DOHH2 (cell line): Measurements from ENCODE around the gene TMOD2.

Source experiments
- H3F3A ChIP-seq: fragments of 200-600 bp; sonication (generic), shearing (Covaris generic); 2 replicates; pipeline ENCODE4 v1.6.0; 2016; ENCODE audit warnings: antibody characterized with exemption, mild to moderate bottlenecking; ENCODE audit not compliant: control insufficient read depth, insufficient read depth
- H3K27ac ChIP-seq: fragments of 200-600 bp; sonication (generic); 2 replicates; pipeline ENCODE4 v1.5.1; 2014; ENCODE audit warnings: low read depth, mild to moderate bottlenecking, low read length, moderate library complexity
- H3K27me3 ChIP-seq: fragments of 200-600 bp; sonication (generic); 2 replicates; pipeline ENCODE4 v1.6.1; 2014; ENCODE audit warnings: mild to moderate bottlenecking, low read length, mixed read lengths; ENCODE audit not compliant: control insufficient read depth
- H3K36me3 ChIP-seq: fragments of 200-600 bp; sonication (generic); 2 replicates; pipeline ENCODE4 v1.6.1; 2014; ENCODE audit warnings: mild to moderate bottlenecking, low read length, moderate library complexity, mixed read lengths; ENCODE audit not compliant: control insufficient read depth
- H3K4me1 ChIP-seq: fragments of 200-600 bp; sonication (generic); 2 replicates; pipeline ENCODE4 v1.6.1; 2014; ENCODE audit warnings: mild to moderate bottlenecking, low read length, mixed read lengths; ENCODE audit not compliant: control insufficient read depth
- H3K4me2 ChIP-seq: fragments of 200-600 bp; sonication (generic); 2 replicates; pipeline ENCODE4 v1.6.0; 2014; ENCODE audit warnings: mild to moderate bottlenecking, low read length, moderate library complexity
- H3K4me3 ChIP-seq: fragments of 200-600 bp; sonication (generic); 2 replicates; pipeline ENCODE4 v1.5.1; 2014; ENCODE audit warnings: mild to moderate bottlenecking, low read length, mixed read lengths
- H3K79me2 ChIP-seq: fragments of 200-600 bp; sonication (generic); 2 replicates; pipeline ENCODE4 v1.6.1; 2014; ENCODE audit warnings: mild to moderate bottlenecking, low read length, mixed read lengths; ENCODE audit not compliant: control insufficient read depth
- H3K9me2 ChIP-seq: fragments of 200-600 bp; sonication (generic); replicated peaks from 2 replicates; pipeline ENCODE4 v1.6.1; 2014; ENCODE audit warnings: mild to moderate bottlenecking, low read length, mixed read lengths; ENCODE audit not compliant: control insufficient read depth
- H3K9me3 ChIP-seq: fragments of 200-600 bp; sonication (generic); 2 replicates; pipeline ENCODE4 v1.6.1; 2014; ENCODE audit warnings: antibody characterized with exemption, low read length, mixed read lengths; ENCODE audit not compliant: control insufficient read depth, insufficient read depth
- H4K20me1 ChIP-seq: fragments of 200-600 bp; sonication (generic); 2 replicates; pipeline ENCODE4 v1.6.0; 2014; ENCODE audit warnings: low read depth, mild to moderate bottlenecking, antibody characterized with exemption, low read length, moderate library complexity; ENCODE audit not compliant: control insufficient read depth, insufficient read depth
- CTCF ChIP-seq: fragments of 200-600 bp; sonication (generic); IDR thresholded peaks from one replicate; pipeline ENCODE4 v1.5.1; 2014; ENCODE audit warnings: antibody characterized with exemption, mild to moderate bottlenecking, low read depth, low read length; ENCODE audit not compliant: poor library complexity, severe bottlenecking
- EZH2phosphoT487 ChIP-seq: fragments of 200-600 bp; sonication (generic); IDR thresholded peaks from 2 replicates; pipeline ENCODE4 v1.6.1; 2017; ENCODE audit warnings: borderline replicate concordance, mild to moderate bottlenecking, antibody characterized with exemption, low read length, moderate library complexity, mixed read lengths

TMOD2 gene

GRCh38 chr15:51842265-51842664 lies 90.9 kb downstream of the TMOD2 start:
- Histone ChIP-seq H3F3A (no peaks in the 10 kb centered on the region), H3K27me3 (no peaks in the 10 kb centered on the region), H3K4me2 (no peak overlapping the region), H3K27ac (no peak overlapping the region), H3K36me3 (no peaks in the 10 kb centered on the region), H3K9me3 (no peaks in the 10 kb centered on the region), H4K20me1 (peaks cover 16% of the 10 kb centered on the region; the same call in 1 of the 2 replicates), H3K4me3 (no peak overlapping the region), H3K9me2 (no peaks in the 10 kb centered on the region), H3K4me1 (peaks cover 40% of the 10 kb centered on the region), H3K79me2 (peaks cover 96% of the 10 kb centered on the region)
- no peak for TF ChIP-seq CTCF
- TF ChIP-seq EZH2phosphoT487, result no peak

- no peaks in the 10 kb centered on the region for H3K9me3 ChIP-seq
- H3K9me2 ChIP-seq, result no peaks in the 10 kb centered on the region
- TF ChIP-seq EZH2phosphoT487 (no peak), CTCF (no peak)
- peaks cover 31% of the 10 kb centered on the region for H3K4me1 ChIP-seq
- H3K79me2 ChIP-seq, result peaks cover 95% of the 10 kb centered on the region
- H3K4me2 ChIP-seq, result peak overlapping the region; percentile 30
- peaks cover 13% of the 10 kb centered on the region; the same call in 1 of the 2 replicates for H4K20me1 ChIP-seq
- no peaks in the 10 kb centered on the region for H3F3A ChIP-seq
- no peaks in the 10 kb centered on the region for H3K36me3 ChIP-seq
- no peak overlapping the region for H3K27ac ChIP-seq
- H3K4me3 ChIP-seq, result peak overlapping the region; percentile 10; the same call in 1 of the 2 replicates
- no peaks in the 10 kb centered on the region for H3K27me3 ChIP-seq
These were observed 91.7 kb downstream of the TMOD2 start for GRCh38 chr15:51842852-51843737.

- no peaks in the 10 kb centered on the region for H3F3A ChIP-seq
- H4K20me1 ChIP-seq, result peaks cover 13% of the 10 kb centered on the region; the same call in 1 of the 2 replicates
- H3K79me2 ChIP-seq, result peaks cover 93% of the 10 kb centered on the region
- H3K27ac ChIP-seq, result no peak overlapping the region
- no peaks in the 10 kb centered on the region for H3K9me2 ChIP-seq
- no peaks in the 10 kb centered on the region for H3K36me3 ChIP-seq
- H3K4me2 ChIP-seq, result no peak overlapping the region
- H3K9me3 ChIP-seq, result no peaks in the 10 kb centered on the region
- H3K4me3 ChIP-seq, result no peak overlapping the region
- H3K4me1 ChIP-seq, result peaks cover 22% of the 10 kb centered on the region
- no peaks in the 10 kb centered on the region for H3K27me3 ChIP-seq
- TF ChIP-seq EZH2phosphoT487, result no peak
- TF ChIP-seq CTCF, result no peak
These were observed 93.5 kb downstream of the TMOD2 start for GRCh38 chr15:51844747-51845426.
